Activated CD4-positive, alpha-beta T cell treated with anti-CD3 and anti-CD28 coated beads, Interleukin-2, amount 50 U/mL, for 16 hours (primary cell): ENCODE data around the gene TMEM167A.

Source experiments
- DNase-seq: peaks from one replicate; pipeline ENCODE4 v3.0.0-alpha.2; 2020

TMEM167A gene

DNA sequence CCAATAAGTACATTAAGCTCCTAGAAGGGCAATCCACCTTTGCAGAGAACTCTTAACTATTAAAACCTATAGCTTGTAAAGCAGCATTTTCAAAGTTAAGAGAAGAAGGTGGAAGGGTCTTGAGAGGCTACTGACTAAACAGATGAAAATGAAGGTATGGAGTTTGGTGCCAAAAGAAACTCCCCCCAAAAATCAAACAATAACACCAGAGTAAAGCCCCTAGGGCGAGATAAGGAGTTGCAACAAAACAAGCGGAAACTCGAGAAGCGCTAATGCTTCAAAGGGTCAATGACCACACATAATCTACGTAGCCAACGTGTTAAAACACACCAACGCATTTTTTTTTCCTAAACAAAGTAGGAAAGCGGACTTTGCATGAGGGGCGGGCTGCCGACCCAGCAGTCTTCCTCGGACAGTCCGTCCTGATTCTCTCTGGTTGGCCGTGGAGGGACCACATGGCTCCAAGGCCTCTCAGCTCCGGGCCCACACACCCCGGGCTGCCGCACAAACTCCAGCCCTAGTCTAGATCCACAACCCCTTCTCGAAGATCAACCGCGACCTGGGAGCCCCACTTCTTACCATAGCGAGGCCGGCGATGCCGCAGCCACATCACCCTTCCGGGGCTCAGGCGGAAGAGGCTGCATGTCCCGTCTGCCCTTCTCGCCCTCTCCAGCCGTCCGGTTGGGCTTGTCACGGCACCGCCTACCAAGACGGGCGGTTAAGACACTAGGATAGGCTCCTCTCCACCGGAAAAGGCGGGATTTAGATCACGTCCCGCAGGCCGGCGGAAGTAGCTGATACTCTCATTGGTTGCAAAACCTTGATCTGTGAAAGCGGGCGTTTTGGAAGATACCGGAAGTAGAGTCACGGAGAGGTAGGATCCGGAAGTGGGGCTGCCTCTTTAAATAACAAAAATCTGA, at the start of gene TMEM167A, which contains the start of gene XRCC4:
Gene TMEM167A (minus strand): TSS at position 653 of the 920 bp plus-strand sequence. CDS start 71 bp downstream, at position 582.
Gene XRCC4 (plus strand): TSS at position 806 of the 920 bp plus-strand sequence. CDS start 27,373 bp downstream, outside the sequence.
- peak; percentile 98 for DNase-seq

GRCh38 chr5:83126501-83126900, 49.3 kb upstream of the TMEM167A start:
- no peak for DNase-seq

DNA sequence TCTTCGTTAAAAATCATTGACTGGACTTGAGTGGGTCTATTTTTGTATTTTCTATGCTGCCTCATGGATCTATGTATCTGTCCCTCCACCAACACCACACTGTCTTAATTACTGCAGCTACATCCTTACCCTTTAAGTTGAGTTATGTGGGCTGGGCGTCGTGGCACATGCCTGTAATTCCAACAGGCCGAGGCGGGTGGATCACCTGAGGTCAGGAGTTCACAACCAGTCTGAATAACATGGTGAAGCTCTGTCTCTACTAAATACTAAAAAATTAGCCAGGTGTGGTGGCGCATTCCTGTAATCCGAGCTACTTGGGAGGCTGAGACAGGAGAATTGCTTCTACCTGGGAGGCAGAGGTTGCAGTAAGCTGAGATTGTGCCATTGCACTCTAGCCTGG, 48.4 kb upstream of the TMEM167A start:
- DNase-seq = no peak

GRCh38 chr5:83124593-83124992, 47.4 kb upstream of the TMEM167A start:
- no peak for DNase-seq

GRCh38 chr5:83118976-83119375, 41.8 kb upstream of the TMEM167A start:
- no peak for DNase-seq

- DNase-seq = no peak
Observed at GRCh38 chr5:83118471-83118870, 41.3 kb upstream of the TMEM167A start.

- no peak for DNase-seq
Observed at GRCh38 chr5:83115816-83116215, 38.6 kb upstream of the TMEM167A start.

DNA sequence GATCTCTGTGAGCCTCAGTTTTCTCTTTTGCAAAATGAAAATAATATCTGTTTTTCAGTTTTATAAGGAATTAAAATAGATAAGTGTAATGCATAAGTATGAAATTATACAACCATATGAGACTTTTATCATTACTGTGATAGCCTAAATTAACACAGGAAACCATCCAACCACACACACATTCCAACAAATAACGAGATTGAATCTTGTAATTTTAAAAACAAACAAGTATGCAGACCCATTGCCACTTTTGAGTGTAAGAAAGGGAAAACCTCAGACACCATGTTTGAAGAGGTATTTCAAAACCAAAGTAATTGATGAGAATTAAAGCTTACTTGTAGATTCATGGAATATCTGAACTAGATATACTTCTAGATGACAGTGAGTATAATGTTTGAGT, 32.2 kb upstream of the TMEM167A start:
- DNase-seq = no peak

GRCh38 chr5:83107692-83108420, 30.7 kb upstream of the TMEM167A start:
- no peak for DNase-seq

GRCh38 chr5:83104021-83104420, 26.8 kb upstream of the TMEM167A start:
- no peak for DNase-seq

GRCh38 chr5:83102364-83102980, 25.3 kb upstream of the TMEM167A start:
- no peak for DNase-seq

- no peak for DNase-seq
Observed at GRCh38 chr5:83101514-83101913, 24.3 kb upstream of the TMEM167A start.

DNA sequence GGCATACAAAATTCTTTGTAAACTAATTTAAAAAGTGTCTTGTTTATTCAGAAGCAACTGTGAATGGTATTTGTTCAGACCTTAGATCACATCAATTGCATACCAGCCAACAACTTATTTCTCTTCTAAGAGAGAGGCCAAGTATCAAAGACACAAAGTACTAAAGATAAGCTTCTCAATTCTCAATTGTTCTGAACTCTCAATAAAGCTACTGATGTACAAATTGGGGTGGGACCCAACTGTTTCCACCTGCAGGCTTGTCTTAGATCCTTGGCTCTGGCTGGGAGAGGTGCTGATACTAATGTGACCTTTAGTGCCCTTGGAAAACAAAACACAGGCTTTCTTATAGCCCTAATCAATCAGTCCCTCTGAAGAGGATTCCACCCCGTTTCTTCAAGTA, 22.3 kb upstream of the TMEM167A start:
- no peak for DNase-seq

DNA sequence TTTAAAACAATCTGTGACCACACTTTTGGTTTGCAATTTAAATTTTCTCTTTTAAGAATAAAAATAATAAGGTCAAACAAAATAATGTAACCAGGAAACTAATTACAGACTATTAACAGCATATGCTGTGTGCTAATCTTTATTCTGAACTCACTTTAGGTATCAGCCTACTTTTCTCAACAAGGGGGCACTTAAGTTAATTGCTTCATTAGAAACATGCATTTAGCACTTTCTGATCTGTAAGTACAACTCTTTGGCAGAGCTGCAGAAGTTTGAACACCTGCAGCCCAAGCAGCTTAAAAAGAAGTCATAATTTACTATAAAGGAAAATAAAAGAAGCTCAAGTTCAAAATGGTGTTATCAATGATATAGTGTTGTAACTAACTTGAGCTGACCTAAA, 21.8 kb upstream of the TMEM167A start:
- DNase-seq = no peak

GRCh38 chr5:83097689-83098231, 20.6 kb upstream of the TMEM167A start:
- no peak for DNase-seq

- no peak for DNase-seq
Observed at GRCh38 chr5:83096660-83097339, 19.6 kb upstream of the TMEM167A start.

DNA sequence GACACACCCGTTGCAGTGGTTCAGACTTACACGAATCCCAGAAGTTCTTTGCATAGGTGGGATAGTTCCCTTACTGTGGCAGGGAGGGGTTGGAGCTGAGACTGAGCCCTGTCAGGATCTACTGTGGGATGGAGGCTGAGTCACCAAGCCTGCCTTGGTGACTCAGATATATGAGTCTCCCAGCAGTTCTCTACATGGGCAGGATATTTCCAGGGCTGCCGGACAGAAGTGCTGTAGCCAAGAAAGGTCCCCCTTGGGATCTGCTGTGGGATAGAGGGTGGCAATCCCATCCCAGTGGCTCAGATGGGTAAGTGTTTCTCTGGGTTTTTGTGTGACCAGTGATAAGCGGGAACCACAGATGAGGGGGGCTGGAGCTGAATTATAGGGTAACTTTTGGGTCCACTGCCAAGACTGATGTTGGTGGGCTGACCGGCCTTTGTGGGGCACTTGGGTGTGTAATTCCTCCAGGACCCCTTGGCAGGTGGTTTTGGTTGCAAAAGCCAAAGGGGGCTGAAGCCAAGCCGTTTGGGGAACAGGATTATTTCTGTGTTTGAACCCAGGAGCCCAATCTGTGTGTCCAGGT, 18.9 kb upstream of the TMEM167A start:
- no peak for DNase-seq

GRCh38 chr5:83095163-83095956, 18.2 kb upstream of the TMEM167A start:
- DNase-seq = no peak

GRCh38 chr5:83093692-83094091, 16.5 kb upstream of the TMEM167A start:
- DNase-seq = no peak

- no peak for DNase-seq
Observed at GRCh38 chr5:83092619-83093018, 15.4 kb upstream of the TMEM167A start.

GRCh38 chr5:83090169-83090568, 13.0 kb upstream of the TMEM167A start:
- DNase-seq = no peak
